ENCODE measurements around the gene TP53TG5.

- TF ChIP-seq POLR2A (IDR thresholded peaks at IDR 0.05; ENCODE audit: low read depth, low read length), result peak; percentile 85
- peak; percentile 66 for TF ChIP-seq SPI1 (IDR thresholded peaks at IDR 0.05; ENCODE audit: low read depth, low read length)
- peak; percentile 55; the same call in 1 of the 2 replicates for TF ChIP-seq TAF1 (IDR thresholded peaks at IDR 0.05; ENCODE audit: low read depth, low read length)
- TF ChIP-seq POLR2AphosphoS5 (IDR thresholded peaks at IDR 0.05; ENCODE audit: low read depth, low read length), result peak; percentile 84
Measured at GRCh38 chr20:45362804-45363610, 15.1 kb downstream of the TP53TG5 start, which contains the start of gene SYS1.

Measured in GM12891 (cell line).